AG04449 (cell line): ENCODE measurements around the gene ATE1.

Source experiments
- CTCF ChIA-PET: fragments of 350-600 bp; formaldehyde crosslinking; extraction: SDS; loops from one replicate; lab custom pipeline; 2021; ENCODE audit warnings: antibody characterized with exemption; lab: Yijun Ruan, JAX
- POLR2A ChIA-PET: fragments of 400-600, 350-600 bp; formaldehyde crosslinking; extraction: SDS; loops from one replicate; lab custom pipeline; 2020; ENCODE audit warnings: antibody characterized with exemption, inconsistent platforms; lab: Yijun Ruan, JAX
- DNase-seq: peaks from one replicate; pipeline ENCODE4 v3.0.0-alpha.2; 2010; ENCODE audit warnings: low read depth, low spot score
- H3K4me3 ChIP-seq: 2 replicates; pipeline ENCODE4 v1.5.1; 2011; ENCODE audit warnings: low read depth, mild to moderate bottlenecking, control low read depth, low read length
- TF ChIP-seq, protein P1 (sequence below): IDR thresholded peaks from one replicate; pipeline ENCODE4 v1.5.1; 2011; ENCODE audit warnings: mild to moderate bottlenecking, moderate library complexity, low read length, control low read depth, inconsistent platforms; ENCODE audit not compliant: insufficient read depth; ENCODE audit errors: missing control alignments

The ATE1 gene

DNA sequence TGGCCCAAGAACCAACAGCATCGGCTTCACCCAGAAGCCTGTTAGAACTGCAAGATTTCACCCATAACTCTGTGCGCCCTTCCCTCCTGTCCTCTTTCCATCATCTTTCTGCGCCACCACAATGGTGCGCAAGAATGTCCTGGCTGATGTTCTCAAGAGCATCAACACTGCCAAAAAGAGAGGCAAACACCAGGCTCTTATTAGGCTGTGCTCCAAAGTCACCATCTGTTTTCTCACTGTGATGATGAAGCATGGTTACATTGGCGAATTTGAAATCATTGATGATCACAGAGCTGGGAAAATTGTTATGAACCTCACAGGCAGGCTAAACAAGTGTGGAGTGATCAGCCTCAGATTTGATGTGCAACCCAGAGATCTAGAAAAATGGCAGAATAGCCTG is 214.3 kb downstream of the ATE1 start:
- CTCF ChIA-PET, result interaction anchor here (1.1 kb wide), 1 partner anchor 10 kb away, joined by 4 read pairs; no protein-coding TSS in a partner anchor
- H3K4me3 ChIP-seq, result no peak overlapping the region
- POLR2A ChIA-PET, result no interaction called here
- DNase-seq, result no peak
- TF ChIP-seq, protein P1, sequence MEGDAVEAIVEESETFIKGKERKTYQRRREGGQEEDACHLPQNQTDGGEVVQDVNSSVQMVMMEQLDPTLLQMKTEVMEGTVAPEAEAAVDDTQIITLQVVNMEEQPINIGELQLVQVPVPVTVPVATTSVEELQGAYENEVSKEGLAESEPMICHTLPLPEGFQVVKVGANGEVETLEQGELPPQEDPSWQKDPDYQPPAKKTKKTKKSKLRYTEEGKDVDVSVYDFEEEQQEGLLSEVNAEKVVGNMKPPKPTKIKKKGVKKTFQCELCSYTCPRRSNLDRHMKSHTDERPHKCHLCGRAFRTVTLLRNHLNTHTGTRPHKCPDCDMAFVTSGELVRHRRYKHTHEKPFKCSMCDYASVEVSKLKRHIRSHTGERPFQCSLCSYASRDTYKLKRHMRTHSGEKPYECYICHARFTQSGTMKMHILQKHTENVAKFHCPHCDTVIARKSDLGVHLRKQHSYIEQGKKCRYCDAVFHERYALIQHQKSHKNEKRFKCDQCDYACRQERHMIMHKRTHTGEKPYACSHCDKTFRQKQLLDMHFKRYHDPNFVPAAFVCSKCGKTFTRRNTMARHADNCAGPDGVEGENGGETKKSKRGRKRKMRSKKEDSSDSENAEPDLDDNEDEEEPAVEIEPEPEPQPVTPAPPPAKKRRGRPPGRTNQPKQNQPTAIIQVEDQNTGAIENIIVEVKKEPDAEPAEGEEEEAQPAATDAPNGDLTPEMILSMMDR, result no peak

DNA sequence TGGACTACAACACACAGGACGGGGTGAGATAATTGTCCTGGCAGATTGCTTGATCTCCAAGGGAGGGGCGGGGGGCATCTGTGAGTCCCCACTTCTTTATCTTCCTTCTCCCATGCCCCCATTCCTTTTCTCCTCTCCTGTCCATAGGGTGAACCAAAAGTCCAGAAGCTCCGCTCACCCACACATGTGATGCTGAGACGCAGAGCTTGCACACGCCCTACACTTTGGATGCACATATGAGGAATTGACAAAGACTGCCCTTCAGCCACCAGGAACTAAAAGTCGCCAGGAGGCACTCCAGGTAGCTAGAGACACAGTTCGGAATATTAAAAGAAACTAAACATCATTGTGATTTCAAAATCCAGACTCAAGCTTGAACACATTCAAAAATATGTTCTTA is 216.9 kb downstream of the ATE1 start:
- ChIA-PET CTCF (interaction anchor here (1.4 kb wide), 1 partner anchor 762 kb away, joined by 4 read pairs; no protein-coding TSS in a partner anchor), POLR2A (no interaction called here)
- no peak for DNase-seq
- H3K4me3 ChIP-seq, result no peak overlapping the region
- TF ChIP-seq, protein P1, result no peak

DNA sequence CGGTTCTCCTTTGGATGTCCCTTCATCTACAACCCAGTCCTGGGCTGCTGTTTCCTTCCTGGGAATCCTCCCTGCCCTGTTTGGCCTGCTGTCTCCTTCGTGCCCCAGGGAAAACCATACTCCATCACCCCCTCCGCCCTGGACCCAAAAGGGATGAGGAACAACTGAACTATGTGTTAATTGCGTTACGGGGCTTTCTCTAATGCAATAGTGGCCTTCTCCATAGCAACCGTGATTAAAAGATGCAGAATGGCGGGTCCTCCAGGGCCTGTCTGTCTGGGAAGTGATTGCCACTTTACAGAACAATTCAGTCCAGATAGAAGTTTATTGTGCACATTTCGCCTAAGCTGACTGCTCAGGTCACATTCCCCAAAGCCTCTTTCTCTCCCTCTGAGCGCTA is 217.6 kb downstream of the ATE1 start:
- H3K4me3 ChIP-seq, result no peak overlapping the region
- POLR2A ChIA-PET, result no interaction called here
- TF ChIP-seq, protein P1, result no peak
- CTCF ChIA-PET, result interaction anchor here (1.3 to 1.4 kb wide), 2 partner anchors 24 to 761 kb away, joined by 3 to 4 read pairs; no protein-coding TSS in a partner anchor
- no peak for DNase-seq

DNA sequence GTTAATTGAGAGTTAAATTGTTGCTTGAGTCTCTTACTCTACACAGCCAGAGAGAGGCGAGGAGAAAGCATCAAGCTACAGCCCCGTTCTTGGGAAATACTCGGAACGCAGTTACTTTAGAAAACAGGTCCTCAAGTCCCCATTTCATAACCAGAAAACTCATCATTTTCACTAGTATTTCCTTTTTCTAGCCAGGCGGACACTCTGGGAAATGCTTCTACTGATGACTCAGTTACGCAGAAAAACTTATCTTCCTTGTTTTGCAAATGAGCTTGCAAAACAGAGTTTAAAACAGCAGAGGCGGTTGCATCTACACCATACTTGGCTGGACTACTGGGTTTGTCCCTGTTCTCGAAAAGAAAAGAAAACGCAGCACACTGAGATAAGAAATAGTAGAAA is 218.2 kb downstream of the ATE1 start:
- H3K4me3 ChIP-seq, result no peak overlapping the region
- no peak for DNase-seq
- TF ChIP-seq, protein P1, result no peak
- POLR2A ChIA-PET, result no interaction called here
- CTCF ChIA-PET, result interaction anchor here (1.3 kb wide), 1 partner anchor 25 kb away, joined by 3 read pairs; no protein-coding TSS in a partner anchor

DNA sequence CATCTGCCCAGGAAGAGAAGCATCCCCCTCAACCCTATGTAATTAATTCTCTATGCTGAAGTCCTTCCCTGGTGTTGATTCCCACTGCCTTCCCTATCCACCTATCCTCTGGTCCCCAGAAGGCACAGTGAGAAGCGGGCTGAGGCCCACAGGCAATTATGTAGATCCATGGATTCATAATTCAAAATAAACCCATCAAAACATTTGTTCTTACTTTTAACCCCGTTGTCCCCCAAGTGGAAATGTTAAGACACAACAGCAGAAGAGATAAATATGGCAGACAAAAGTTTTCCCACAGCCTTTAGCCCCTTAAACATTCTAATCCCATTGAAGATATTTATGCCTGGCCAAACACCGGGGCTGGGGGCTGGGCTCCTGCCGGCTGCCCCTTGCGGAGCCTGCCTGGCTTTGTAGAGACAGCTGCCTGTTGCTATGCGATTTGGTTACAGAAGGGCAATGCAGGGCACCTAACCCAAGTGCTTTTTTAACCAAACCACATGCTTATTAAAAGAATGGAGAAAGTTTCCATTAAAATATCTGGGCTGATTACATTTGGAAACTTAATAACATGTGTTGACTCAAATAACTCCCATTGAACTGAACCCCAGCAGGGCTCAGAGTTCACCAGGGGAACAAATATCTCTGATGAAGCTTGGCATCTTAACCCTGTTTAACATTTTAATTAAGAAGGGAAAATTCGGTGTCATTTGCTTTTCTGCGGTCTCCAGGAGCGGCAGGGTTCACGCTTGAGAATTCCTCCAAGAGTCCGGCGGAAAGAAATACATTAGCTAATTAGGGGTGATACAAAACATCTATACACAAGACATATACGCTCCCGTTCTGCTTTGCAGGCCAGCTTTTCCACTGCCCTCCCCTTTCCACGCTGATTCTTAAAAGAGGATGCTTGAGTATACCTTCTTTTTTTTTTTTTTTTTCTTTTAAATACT is 218.8 kb downstream of the ATE1 start:
- ChIA-PET CTCF (interaction anchor here (1.3 kb wide), 1 partner anchor 26 kb away, joined by 3 read pairs; no protein-coding TSS in a partner anchor), POLR2A (no interaction called here)
- no peak for DNase-seq
- TF ChIP-seq, protein P1, result no peak
- H3K4me3 ChIP-seq, result no peak overlapping the region
